H1 (cell line): ENCODE measurements around the gene ITPR3. TPM values are rescaled to one million over a fixed set of nuclear protein-coding genes. Genes with fewer than 3 reads are reported as not detected.
A peak's percentile ranks its signal among the peaks of the same experiment; 100 is the strongest.

ENCODE experiments used
- FOSL1 ChIP-seq: IDR thresholded peaks from 2 replicates; pipeline ENCODE4 v1.6.1; 2011; ENCODE audit warnings: mild to moderate bottlenecking, low read depth, low read length, moderate library complexity; ENCODE audit not compliant: insufficient read depth
- HDAC2 ChIP-seq, 2 experiments: fragments of 300-600 bp in 1 of 2; sonication (generic) in 1 of 2; IDR thresholded peaks; 2 replicates each; pipeline ENCODE4 v1.6.1; 2011 to 2012; ENCODE audit warnings: low read depth in 2 of 2, low read length in 2 of 2, mild to moderate bottlenecking in 2 of 2, moderate library complexity in 2 of 2, borderline replicate concordance in 1 of 2, inconsistent platforms in 1 of 2
- RFX5 ChIP-seq: IDR thresholded peaks from 2 replicates; pipeline ENCODE4 v1.6.1; 2011; ENCODE audit warnings: low read depth, low read length, improper control_type of control experiment, borderline replicate concordance
- YY1 ChIP-seq: IDR thresholded peaks from 2 replicates; pipeline ENCODE4 v1.6.1; 2011; ENCODE audit warnings: low read depth, mild to moderate bottlenecking, low read length
- polyA plus RNA-seq, 7 experiments: library from polyadenylated mRNA; depleted of rRNA in 3 of 7; stranded (reverse) in 5 of 7; unstranded in 2 of 7; fragments of >200 nt in 5 of 7; fragments of 200-250 nt in 2 of 7; gene quantifications; 1 replicate in 5 of 7; 2 replicates in 1 of 7; 4 replicates in 1 of 7; pipeline versions ENCODE4 v1.2.1 to v1.2.3, GENCODE V29; 2011 to 2013; ENCODE audit warnings: missing spikeins in 2 of 7, mixed read lengths in 2 of 7
- total RNA-seq: library from RNA; stranded (reverse); fragmentation: NEBNext Ultra II Directional; extraction: Animal tissue kit (Norgen Biotek cat#: 25700); gene quantifications from 2 replicates; pipeline ENCODE4 v1.2.1, GENCODE V29; 2021
- TF ChIP-seq, protein P1 (sequence below): fragments of 300-600 bp; sonication (generic); IDR thresholded peaks from 2 replicates; pipeline ENCODE4 v1.7.1; 2012; ENCODE audit warnings: low read length, moderate library complexity, mild to moderate bottlenecking, inconsistent platforms; ENCODE audit not compliant: insufficient replicate concordance
- TF ChIP-seq, protein P2 (sequence below): IDR thresholded peaks from 2 replicates; pipeline ENCODE4 v1.6.1; 2012; ENCODE audit warnings: inconsistent platforms

The ITPR3 gene
- total and polyA plus RNA-seq, 2 of the 8 experiments (the other 6 are each of a cell fraction or from before 2014, with no cell fraction given) = 29.1 to 45.7 TPM

DNA sequence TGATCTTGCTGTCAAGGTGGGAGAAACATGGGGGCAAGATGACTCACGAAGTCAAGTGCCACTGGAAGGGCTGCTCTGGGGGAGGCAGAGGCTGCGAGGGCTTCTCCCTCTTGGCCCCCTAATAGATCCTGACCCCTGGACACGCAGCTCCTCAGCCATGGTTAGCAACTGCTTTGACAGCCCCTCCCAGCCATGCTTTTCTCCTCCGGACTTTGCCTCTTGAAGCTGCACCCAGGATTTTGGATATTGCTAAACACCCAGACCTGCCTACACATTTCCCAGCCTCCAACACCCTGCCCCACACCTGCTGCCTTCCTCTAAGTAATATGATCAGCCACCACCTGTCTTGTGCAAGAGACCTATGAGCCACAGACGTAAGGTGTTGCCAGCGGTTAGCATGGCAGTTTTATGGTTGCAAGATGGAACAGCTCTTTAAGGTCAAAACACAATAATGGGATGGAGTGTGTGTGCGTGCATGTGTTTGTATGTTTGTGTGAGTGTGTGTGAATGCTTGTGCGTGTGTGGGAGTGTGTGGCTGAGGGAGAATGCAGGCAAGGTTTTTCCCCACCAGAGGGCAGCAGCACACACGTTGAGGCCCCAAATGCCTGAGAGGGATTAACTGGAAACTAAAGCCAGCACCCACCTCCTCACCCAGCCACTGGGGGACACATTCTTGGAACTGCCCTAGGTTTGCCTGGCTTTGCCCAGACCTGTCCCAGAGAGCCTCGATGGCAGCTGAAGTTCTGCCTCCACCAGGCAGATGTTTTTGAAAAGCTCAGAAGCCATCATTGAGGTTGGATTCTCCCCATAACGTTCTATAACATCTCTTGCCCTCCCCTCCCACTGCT is 123.1 kb downstream of the ITPR3 start (continued):
- TF ChIP-seq, protein P1, sequence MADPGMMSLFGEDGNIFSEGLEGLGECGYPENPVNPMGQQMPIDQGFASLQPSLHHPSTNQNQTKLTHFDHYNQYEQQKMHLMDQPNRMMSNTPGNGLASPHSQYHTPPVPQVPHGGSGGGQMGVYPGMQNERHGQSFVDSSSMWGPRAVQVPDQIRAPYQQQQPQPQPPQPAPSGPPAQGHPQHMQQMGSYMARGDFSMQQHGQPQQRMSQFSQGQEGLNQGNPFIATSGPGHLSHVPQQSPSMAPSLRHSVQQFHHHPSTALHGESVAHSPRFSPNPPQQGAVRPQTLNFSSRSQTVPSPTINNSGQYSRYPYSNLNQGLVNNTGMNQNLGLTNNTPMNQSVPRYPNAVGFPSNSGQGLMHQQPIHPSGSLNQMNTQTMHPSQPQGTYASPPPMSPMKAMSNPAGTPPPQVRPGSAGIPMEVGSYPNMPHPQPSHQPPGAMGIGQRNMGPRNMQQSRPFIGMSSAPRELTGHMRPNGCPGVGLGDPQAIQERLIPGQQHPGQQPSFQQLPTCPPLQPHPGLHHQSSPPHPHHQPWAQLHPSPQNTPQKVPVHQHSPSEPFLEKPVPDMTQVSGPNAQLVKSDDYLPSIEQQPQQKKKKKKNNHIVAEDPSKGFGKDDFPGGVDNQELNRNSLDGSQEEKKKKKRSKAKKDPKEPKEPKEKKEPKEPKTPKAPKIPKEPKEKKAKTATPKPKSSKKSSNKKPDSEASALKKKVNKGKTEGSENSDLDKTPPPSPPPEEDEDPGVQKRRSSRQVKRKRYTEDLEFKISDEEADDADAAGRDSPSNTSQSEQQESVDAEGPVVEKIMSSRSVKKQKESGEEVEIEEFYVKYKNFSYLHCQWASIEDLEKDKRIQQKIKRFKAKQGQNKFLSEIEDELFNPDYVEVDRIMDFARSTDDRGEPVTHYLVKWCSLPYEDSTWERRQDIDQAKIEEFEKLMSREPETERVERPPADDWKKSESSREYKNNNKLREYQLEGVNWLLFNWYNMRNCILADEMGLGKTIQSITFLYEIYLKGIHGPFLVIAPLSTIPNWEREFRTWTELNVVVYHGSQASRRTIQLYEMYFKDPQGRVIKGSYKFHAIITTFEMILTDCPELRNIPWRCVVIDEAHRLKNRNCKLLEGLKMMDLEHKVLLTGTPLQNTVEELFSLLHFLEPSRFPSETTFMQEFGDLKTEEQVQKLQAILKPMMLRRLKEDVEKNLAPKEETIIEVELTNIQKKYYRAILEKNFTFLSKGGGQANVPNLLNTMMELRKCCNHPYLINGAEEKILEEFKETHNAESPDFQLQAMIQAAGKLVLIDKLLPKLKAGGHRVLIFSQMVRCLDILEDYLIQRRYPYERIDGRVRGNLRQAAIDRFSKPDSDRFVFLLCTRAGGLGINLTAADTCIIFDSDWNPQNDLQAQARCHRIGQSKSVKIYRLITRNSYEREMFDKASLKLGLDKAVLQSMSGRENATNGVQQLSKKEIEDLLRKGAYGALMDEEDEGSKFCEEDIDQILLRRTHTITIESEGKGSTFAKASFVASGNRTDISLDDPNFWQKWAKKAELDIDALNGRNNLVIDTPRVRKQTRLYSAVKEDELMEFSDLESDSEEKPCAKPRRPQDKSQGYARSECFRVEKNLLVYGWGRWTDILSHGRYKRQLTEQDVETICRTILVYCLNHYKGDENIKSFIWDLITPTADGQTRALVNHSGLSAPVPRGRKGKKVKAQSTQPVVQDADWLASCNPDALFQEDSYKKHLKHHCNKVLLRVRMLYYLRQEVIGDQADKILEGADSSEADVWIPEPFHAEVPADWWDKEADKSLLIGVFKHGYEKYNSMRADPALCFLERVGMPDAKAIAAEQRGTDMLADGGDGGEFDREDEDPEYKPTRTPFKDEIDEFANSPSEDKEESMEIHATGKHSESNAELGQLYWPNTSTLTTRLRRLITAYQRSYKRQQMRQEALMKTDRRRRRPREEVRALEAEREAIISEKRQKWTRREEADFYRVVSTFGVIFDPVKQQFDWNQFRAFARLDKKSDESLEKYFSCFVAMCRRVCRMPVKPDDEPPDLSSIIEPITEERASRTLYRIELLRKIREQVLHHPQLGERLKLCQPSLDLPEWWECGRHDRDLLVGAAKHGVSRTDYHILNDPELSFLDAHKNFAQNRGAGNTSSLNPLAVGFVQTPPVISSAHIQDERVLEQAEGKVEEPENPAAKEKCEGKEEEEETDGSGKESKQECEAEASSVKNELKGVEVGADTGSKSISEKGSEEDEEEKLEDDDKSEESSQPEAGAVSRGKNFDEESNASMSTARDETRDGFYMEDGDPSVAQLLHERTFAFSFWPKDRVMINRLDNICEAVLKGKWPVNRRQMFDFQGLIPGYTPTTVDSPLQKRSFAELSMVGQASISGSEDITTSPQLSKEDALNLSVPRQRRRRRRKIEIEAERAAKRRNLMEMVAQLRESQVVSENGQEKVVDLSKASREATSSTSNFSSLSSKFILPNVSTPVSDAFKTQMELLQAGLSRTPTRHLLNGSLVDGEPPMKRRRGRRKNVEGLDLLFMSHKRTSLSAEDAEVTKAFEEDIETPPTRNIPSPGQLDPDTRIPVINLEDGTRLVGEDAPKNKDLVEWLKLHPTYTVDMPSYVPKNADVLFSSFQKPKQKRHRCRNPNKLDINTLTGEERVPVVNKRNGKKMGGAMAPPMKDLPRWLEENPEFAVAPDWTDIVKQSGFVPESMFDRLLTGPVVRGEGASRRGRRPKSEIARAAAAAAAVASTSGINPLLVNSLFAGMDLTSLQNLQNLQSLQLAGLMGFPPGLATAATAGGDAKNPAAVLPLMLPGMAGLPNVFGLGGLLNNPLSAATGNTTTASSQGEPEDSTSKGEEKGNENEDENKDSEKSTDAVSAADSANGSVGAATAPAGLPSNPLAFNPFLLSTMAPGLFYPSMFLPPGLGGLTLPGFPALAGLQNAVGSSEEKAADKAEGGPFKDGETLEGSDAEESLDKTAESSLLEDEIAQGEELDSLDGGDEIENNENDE = no peak
- TF ChIP-seq HDAC2 (IDR thresholded peaks at IDR 0.05; ENCODE audit: borderline replicate concordance in 1 of 2, low read depth in 2 of 2, low read length in 2 of 2) (no peak), FOSL1 (no peak), YY1 (0 out of 2 replicates have a peak, but pooled peaks have one; percentile 38), RFX5 (no peak)
- TF ChIP-seq, protein P2, sequence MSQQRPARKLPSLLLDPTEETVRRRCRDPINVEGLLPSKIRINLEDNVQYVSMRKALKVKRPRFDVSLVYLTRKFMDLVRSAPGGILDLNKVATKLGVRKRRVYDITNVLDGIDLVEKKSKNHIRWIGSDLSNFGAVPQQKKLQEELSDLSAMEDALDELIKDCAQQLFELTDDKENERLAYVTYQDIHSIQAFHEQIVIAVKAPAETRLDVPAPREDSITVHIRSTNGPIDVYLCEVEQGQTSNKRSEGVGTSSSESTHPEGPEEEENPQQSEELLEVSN = no peak
